Activated naive CD8-positive, alpha-beta T cell (primary cell): ENCODE data around the gene ZNF480.
"Not testable (repeated sequence)": the region's sequence is repeated elsewhere in the genome, so short reads cannot be mapped to it uniquely, and the experiment has no call there.

Experiments
- H3K27ac Mint-ChIP-seq: one replicate; pipeline ENCODE4 v1.8.0; 2021; ENCODE audit warnings: mixed read lengths
- H3K27me3 Mint-ChIP-seq: one replicate; pipeline ENCODE4 v1.8.0; 2021; ENCODE audit warnings: mixed read lengths
- H3K36me3 Mint-ChIP-seq: one replicate; pipeline ENCODE4 v1.8.0; 2021; ENCODE audit warnings: mixed read lengths
- H3K4me1 Mint-ChIP-seq: one replicate; pipeline ENCODE4 v1.8.0; 2021; ENCODE audit warnings: low read depth, mixed read lengths
- H3K4me3 Mint-ChIP-seq: one replicate; pipeline ENCODE4 v1.8.0; 2021; ENCODE audit warnings: mild to moderate bottlenecking, mixed read lengths
- H3K9me3 Mint-ChIP-seq: one replicate; pipeline ENCODE4 v1.8.0; 2021; ENCODE audit warnings: low read depth, mixed read lengths

ZNF480 gene

GRCh38 chr19:52297601-52298364 lies 814 bp downstream of the ZNF480 start:
- Mint-ChIP-seq H3K27ac (peak overlapping the region; percentile 96), H3K4me3 (peak overlapping the region; percentile 94), H3K4me1 (peaks cover 21% of the 10 kb centered on the region), H3K36me3 (peaks cover 45% of the 10 kb centered on the region), H3K27me3 (no peaks in the 10 kb centered on the region), H3K9me3 (peaks cover 29% of the 10 kb centered on the region)

GRCh38 chr19:52307275-52307674 lies 10.3 kb downstream of the ZNF480 start:
- H3K4me1 Mint-ChIP-seq: no peaks in the 10 kb centered on the region
- peaks cover 22% of the 10 kb centered on the region for H3K9me3 Mint-ChIP-seq
- H3K4me3 Mint-ChIP-seq: no peak overlapping the region
- no peaks in the 10 kb centered on the region for H3K27me3 Mint-ChIP-seq
- H3K27ac Mint-ChIP-seq: no peak overlapping the region
- peaks cover 61% of the 10 kb centered on the region for H3K36me3 Mint-ChIP-seq

GRCh38 chr19:52322429-52322828 lies 25.5 kb downstream of the ZNF480 start:
- H3K4me3 Mint-ChIP-seq: no peak overlapping the region
- peaks cover 61% of the 10 kb centered on the region for H3K36me3 Mint-ChIP-seq
- no peaks in the 10 kb centered on the region for H3K27me3 Mint-ChIP-seq
- no peaks in the 10 kb centered on the region for H3K4me1 Mint-ChIP-seq
- H3K9me3 Mint-ChIP-seq: peaks cover 39% of the 10 kb centered on the region
- no peak overlapping the region for H3K27ac Mint-ChIP-seq

GRCh38 chr19:52331757-52332156 lies 34.8 kb downstream of the ZNF480 start:
- Mint-ChIP-seq H3K36me3 (peaks cover 23% of the 10 kb centered on the region), H3K4me3 (no peak overlapping the region), H3K27ac (no peak overlapping the region), H3K9me3 (peaks cover 2% of the 10 kb centered on the region), H3K4me1 (peaks cover 6% of the 10 kb centered on the region), H3K27me3 (no peaks in the 10 kb centered on the region)

- no peaks in the 10 kb centered on the region for H3K27me3 Mint-ChIP-seq
- peaks cover 13% of the 10 kb centered on the region for H3K4me1 Mint-ChIP-seq
- H3K4me3 Mint-ChIP-seq: peak overlapping the region; percentile 96
- H3K36me3 Mint-ChIP-seq: peaks cover 28% of the 10 kb centered on the region
- H3K27ac Mint-ChIP-seq: peak overlapping the region; percentile 93
- H3K9me3 Mint-ChIP-seq: peaks cover 4% of the 10 kb centered on the region
Observed at GRCh38 chr19:52335768-52336116, 38.8 kb downstream of the ZNF480 start.

- Mint-ChIP-seq H3K4me1 (peaks cover 13% of the 10 kb centered on the region), H3K36me3 (peaks cover 28% of the 10 kb centered on the region), H3K9me3 (peaks cover 4% of the 10 kb centered on the region), H3K4me3 (peak within 1 kb of the TSS; percentile 96), H3K27ac (peak within 1 kb of the TSS; percentile 94), H3K27me3 (no peaks in the 10 kb centered on the region)
Observed at GRCh38 chr19:52336117-52336790, 39.3 kb downstream of the ZNF480 start, which contains the start of gene ZNF610. TSS of gene ZNF610 (plus strand) at chr19:52336243. CDS start at chr19:52349173, 12,930 bp downstream.

- H3K36me3 Mint-ChIP-seq: peaks cover 25% of the 10 kb centered on the region
Observed at GRCh38 chr19:52336791-52337381, 39.9 kb downstream of the ZNF480 start.

GRCh38 chr19:52339022-52339421 lies 42.1 kb downstream of the ZNF480 start:
- H3K9me3 Mint-ChIP-seq, H3K27ac Mint-ChIP-seq, H3K27me3 Mint-ChIP-seq, H3K4me3 Mint-ChIP-seq: not testable (repeated sequence)
- Mint-ChIP-seq H3K36me3 (peaks cover 16% of the 10 kb centered on the region), H3K4me1 (peaks cover 13% of the 10 kb centered on the region)

More at GRCh38 chr19:52336791-52337381, 39.9 kb downstream of the ZNF480 start:
- Mint-ChIP-seq H3K4me1 (peaks cover 13% of the 10 kb centered on the region), H3K27me3 (no peaks in the 10 kb centered on the region), H3K4me3 (peak overlapping the region; percentile 96), H3K27ac (peak overlapping the region; percentile 94), H3K9me3 (peaks cover 4% of the 10 kb centered on the region)

- no peaks in the 10 kb centered on the region for H3K4me1 Mint-ChIP-seq
- no peak overlapping the region for H3K27ac Mint-ChIP-seq
- peaks cover 15% of the 10 kb centered on the region for H3K36me3 Mint-ChIP-seq
- peaks cover 4% of the 10 kb centered on the region for H3K9me3 Mint-ChIP-seq
- no peaks in the 10 kb centered on the region for H3K27me3 Mint-ChIP-seq
- no peak overlapping the region for H3K4me3 Mint-ChIP-seq
Observed at GRCh38 chr19:52343548-52343947, 46.6 kb downstream of the ZNF480 start.

GRCh38 chr19:52345162-52345561 lies 48.2 kb downstream of the ZNF480 start:
- Mint-ChIP-seq H3K4me1 (no peaks in the 10 kb centered on the region), H3K36me3 (peaks cover 20% of the 10 kb centered on the region), H3K4me3 (no peak overlapping the region), H3K9me3 (peaks cover 4% of the 10 kb centered on the region), H3K27me3 (no peaks in the 10 kb centered on the region), H3K27ac (no peak overlapping the region)

- Mint-ChIP-seq H3K36me3 (peaks cover 58% of the 10 kb centered on the region), H3K4me1 (no peaks in the 10 kb centered on the region), H3K27ac (no peak overlapping the region), H3K9me3 (peaks cover 26% of the 10 kb centered on the region), H3K27me3 (no peaks in the 10 kb centered on the region), H3K4me3 (no peak overlapping the region)
Observed at GRCh38 chr19:52351512-52351911, 54.5 kb downstream of the ZNF480 start.

GRCh38 chr19:52366414-52366824 lies 69.5 kb downstream of the ZNF480 start:
- H3K27ac Mint-ChIP-seq: no peak overlapping the region
- H3K27me3 Mint-ChIP-seq: no peaks in the 10 kb centered on the region
- H3K36me3 Mint-ChIP-seq: peaks cover 42% of the 10 kb centered on the region
- H3K4me3 Mint-ChIP-seq: no peak overlapping the region
- H3K4me1 Mint-ChIP-seq: peaks cover 13% of the 10 kb centered on the region
- H3K9me3 Mint-ChIP-seq: peaks cover 20% of the 10 kb centered on the region

GRCh38 chr19:52369559-52370340 lies 72.8 kb downstream of the ZNF480 start, which contains the start of gene ZNF880:
TSS of gene ZNF880 (plus strand) at chr19:52369923. CDS start at chr19:52369966, 43 bp downstream.
- no peaks in the 10 kb centered on the region for H3K27me3 Mint-ChIP-seq
- H3K4me1 Mint-ChIP-seq: peaks cover 13% of the 10 kb centered on the region
- peaks cover 19% of the 10 kb centered on the region for H3K9me3 Mint-ChIP-seq
- H3K4me3 Mint-ChIP-seq: peak within 1 kb of the TSS; percentile 91
- H3K27ac Mint-ChIP-seq: peak within 1 kb of the TSS; percentile 95
- peaks cover 44% of the 10 kb centered on the region for H3K36me3 Mint-ChIP-seq

GRCh38 chr19:52370341-52370710 lies 73.4 kb downstream of the ZNF480 start:
- Mint-ChIP-seq H3K27ac (peak overlapping the region; percentile 95), H3K36me3 (peaks cover 45% of the 10 kb centered on the region), H3K4me1 (peaks cover 13% of the 10 kb centered on the region), H3K4me3 (peak overlapping the region; percentile 91), H3K27me3 (no peaks in the 10 kb centered on the region), H3K9me3 (peaks cover 18% of the 10 kb centered on the region)
